CD4-positive, alpha-beta T cell (primary cell): ENCODE measurements around the gene RPS15. TPM values are rescaled to one million over a fixed set of nuclear protein-coding genes. Genes with fewer than 3 reads are reported as not detected.
"Not testable (repeated sequence)": the region's sequence is repeated elsewhere in the genome, so short reads cannot be mapped to it uniquely, and the experiment has no call there.

Experiments used
- ATAC-seq: fragments of 200-7000 bp; cut with Tn5 transposase; one replicate; pipeline ENCODE4 v1.10.0; 2022; ENCODE audit warnings: mild to moderate bottlenecking; ENCODE audit not compliant: poor library complexity
- CTCF ChIA-PET: fragments of 350-600 bp; sonication (Branson Sonifier 250); formaldehyde crosslinking; loops from one replicate; lab custom pipeline; 2021; ENCODE audit warnings: antibody characterized with exemption, inconsistent platforms; lab: Charles Lee
- POLR2A ChIA-PET: fragments of 350-600 bp; sonication (Branson Sonifier 250); formaldehyde crosslinking; loops from one replicate; lab custom pipeline; 2021; ENCODE audit warnings: antibody characterized with exemption, inconsistent platforms; lab: Charles Lee
- DNase-seq, 14 experiments: peaks; one replicate each; pipeline ENCODE4 v3.0.0-alpha.2; 2013 to 2020; ENCODE audit warnings: mixed read lengths in 2 of 14
- H3K27ac ChIP-seq, 2 donors: one replicate each; pipeline versions ENCODE4 v1.5.1 to v1.7.0; 2013; ENCODE audit warnings: low read length in 2 of 2, low read depth in 1 of 2, mild to moderate bottlenecking in 1 of 2
- H3K27me3 ChIP-seq, 2 experiments: 1 replicate in 1 of 2; 2 replicates in 1 of 2; pipeline versions ENCODE4 v1.6.1 to v1.7.0; 2013; ENCODE audit warnings: low read length in 2 of 2, control low read depth in 1 of 2, mild to moderate bottlenecking in 1 of 2, moderate library complexity in 1 of 2; ENCODE audit not compliant: insufficient read depth in 2 of 2, control insufficient read depth in 1 of 2
- H3K36me3 ChIP-seq: one replicate; pipeline ENCODE4 v1.6.1; 2013; ENCODE audit warnings: low read length, control low read depth; ENCODE audit not compliant: insufficient read depth
- H3K4me1 ChIP-seq: one replicate; pipeline ENCODE4 v1.6.1; 2013; ENCODE audit warnings: low read length, control low read depth; ENCODE audit not compliant: insufficient read depth
- H3K4me3 ChIP-seq: one replicate; pipeline ENCODE4 v1.5.1; 2013; ENCODE audit warnings: mild to moderate bottlenecking, low read length, moderate library complexity
- H3K9me3 ChIP-seq, 2 experiments: 1 replicate in 1 of 2; 2 replicates in 1 of 2; pipeline versions ENCODE4 v1.6.1 to v1.7.0; 2013; ENCODE audit warnings: low read length in 2 of 2, mild to moderate bottlenecking in 2 of 2, control low read depth in 1 of 2, moderate library complexity in 1 of 2; ENCODE audit not compliant: control insufficient read depth in 1 of 2, insufficient read depth in 1 of 2
- H3K27ac Mint-ChIP-seq: one replicate; pipeline ENCODE4 v1.8.0; 2020; ENCODE audit warnings: mixed read lengths
- H3K27me3 Mint-ChIP-seq: one replicate; pipeline ENCODE4 v1.8.0; 2021; ENCODE audit warnings: mixed read lengths
- H3K36me3 Mint-ChIP-seq: one replicate; pipeline ENCODE4 v1.8.0; 2021; ENCODE audit warnings: low read depth, mixed read lengths
- H3K4me1 Mint-ChIP-seq: one replicate; pipeline ENCODE4 v1.8.0; 2021; ENCODE audit warnings: low read depth, mixed read lengths
- H3K4me3 Mint-ChIP-seq: one replicate; pipeline ENCODE4 v1.8.0; 2020; ENCODE audit warnings: mild to moderate bottlenecking, mixed read lengths
- H3K9me3 Mint-ChIP-seq: one replicate; pipeline ENCODE4 v1.8.0; 2020; ENCODE audit warnings: mixed read lengths
- CTCF ChIP-seq: fragments of 200-600 bp; IDR thresholded peaks from one replicate; pipeline ENCODE4 v1.8.0; 2022; ENCODE audit warnings: antibody characterized with exemption, mild to moderate bottlenecking
- intact Hi-C, 2 experiments: fragments of 100-400 bp; cut with DNase I in 1 of 2; cut with micrococcal nuclease in 1 of 2; formaldehyde crosslinking; loops; one replicate each; pipeline versions ENCODE4 v1.15.1 to v1.9.0; 2023 to 2025; cut with DNase I, micrococcal nuclease
- total RNA-seq, 174 experiments: library from RNA in 2 of 174; stranded (reverse) in 2 of 174; gene quantifications; one replicate each; pipeline ENCODE4 v1.2.3 and lab custom pipeline; 2021 to 2026

Gene RPS15
- total RNA-seq, 2 experiments from 2014 or later: 2,193 to 2,200 TPM

- DNase-seq: no peak
- Mint-ChIP-seq H3K27me3 (no peaks in the 10 kb centered on the region), H3K27ac (no peak overlapping the region), H3K4me1 (peaks cover 11% of the 10 kb centered on the region), H3K36me3 (peaks cover 47% of the 10 kb centered on the region), H3K9me3 (no peaks in the 10 kb centered on the region), H3K4me3 (no peak overlapping the region)
- no peak for ATAC-seq
- Histone ChIP-seq H3K36me3 (peaks cover 49% of the 10 kb centered on the region), H3K27me3 (no peaks in the 10 kb centered on the region), H3K4me1 (peaks cover 23% of the 10 kb centered on the region), H3K27ac (no peak overlapping the region), H3K9me3 (no peaks in the 10 kb centered on the region), H3K4me3 (no peak overlapping the region)
- intact Hi-C loops: loop anchor here (5.0 kb wide), 2 partner anchors 77 to 158 kb away; partner anchors contain the start of genes ADAMTSL5 (in 1 of the 2) and FAM174C (in 1 of the 2)
- POLR2A ChIA-PET: no interaction called here
- TF ChIP-seq CTCF: no peak
- CTCF ChIA-PET: no interaction called here
Measured at GRCh38 chr19:1435378-1435989, 2.7 kb upstream of the RPS15 start.

GRCh38 chr19:1437609-1438008 is 587 bp upstream of the RPS15 start:
- H3K27ac ChIP-seq: no peak overlapping the region
- ChIA-PET POLR2A (interaction anchor here (0.9 to 1.4 kb wide), 2 partner anchors 29 to 54 kb away, joined by 3 read pairs; no protein-coding TSS in a partner anchor), CTCF (interaction anchor here (1.0 kb wide), 1 partner anchor 13 kb away, joined by 3 read pairs; no protein-coding TSS in a partner anchor)
- peaks cover 62% of the 10 kb centered on the region for H3K36me3 Mint-ChIP-seq
- peak overlapping the region; percentile 92 for H3K27ac Mint-ChIP-seq
- H3K36me3 ChIP-seq: peaks cover 54% of the 10 kb centered on the region
- intact Hi-C loops: loop anchor here (1.0 to 5.0 kb wide), 5 partner anchors 30 to 160 kb away; partner anchors contain the start of genes ADAMTSL5 (in 2 of the 2), DAZAP1 (in 2 of the 2), C19orf25 (in 1 of the 2) and FAM174C (in 1 of the 2)
- TF ChIP-seq CTCF: no peak
- H3K27me3 Mint-ChIP-seq: no peaks in the 10 kb centered on the region
- peaks cover 23% of the 10 kb centered on the region for H3K4me1 Mint-ChIP-seq
- H3K4me1 ChIP-seq: peaks cover 32% of the 10 kb centered on the region
- H3K4me3 Mint-ChIP-seq: peak overlapping the region; percentile 100
- no peaks in the 10 kb centered on the region for H3K27me3 ChIP-seq
- no peak for ATAC-seq
- H3K4me3 ChIP-seq: no peak overlapping the region
- no peaks in the 10 kb centered on the region for H3K9me3 ChIP-seq
- no peak for DNase-seq
- no peaks in the 10 kb centered on the region for H3K9me3 Mint-ChIP-seq

GRCh38 chr19:1438933-1439354 is 748 bp downstream of the RPS15 start:
- intact Hi-C loops: loop anchor here (1.0 to 5.0 kb wide), 5 partner anchors 32 to 162 kb away; partner anchors contain the start of genes ADAMTSL5 (in 2 of the 2), DAZAP1 (in 2 of the 2), C19orf25 (in 1 of the 2) and FAM174C (in 1 of the 2)
- Mint-ChIP-seq H3K27ac (peak overlapping the region; percentile 92), H3K27me3 (no peaks in the 10 kb centered on the region), H3K9me3 (no peaks in the 10 kb centered on the region), H3K36me3 (peaks cover 60% of the 10 kb centered on the region), H3K4me1 (peaks cover 25% of the 10 kb centered on the region), H3K4me3 (peak overlapping the region; percentile 100)
- DNase-seq (no peak), ATAC-seq (no peak)
- H3K27me3 ChIP-seq: no peaks in the 10 kb centered on the region
- H3K36me3 ChIP-seq: peaks cover 42% of the 10 kb centered on the region
- TF ChIP-seq CTCF: no peak
- CTCF ChIA-PET: no interaction called here
- peak overlapping the region; percentile 96 for H3K4me3 ChIP-seq
- H3K4me1 ChIP-seq: peaks cover 32% of the 10 kb centered on the region
- no peaks in the 10 kb centered on the region for H3K9me3 ChIP-seq
- H3K27ac ChIP-seq: peak overlapping the region; percentile 83 to 90
- POLR2A ChIA-PET: interaction anchor here (0.9 kb wide), 1 partner anchor 56 kb away, joined by 4 read pairs; no protein-coding TSS in a partner anchor

- H3K9me3 ChIP-seq, H3K27me3 ChIP-seq, H3K27ac ChIP-seq, ATAC-seq, H3K9me3 Mint-ChIP-seq, H3K27me3 Mint-ChIP-seq, CTCF ChIA-PET: not testable (repeated sequence)
- Histone ChIP-seq H3K4me1 (peaks cover 36% of the 10 kb centered on the region), H3K4me3 (peak overlapping the region; percentile 96), H3K36me3 (peaks cover 34% of the 10 kb centered on the region)
- intact Hi-C loops: loop anchor here (2.0 to 5.0 kb wide), 4 partner anchors 39 to 162 kb away; partner anchors contain the start of genes ADAMTSL5 (in 2 of the 2), C19orf25 (in 1 of the 2) and FAM174C (in 1 of the 2)
- peaks cover 60% of the 10 kb centered on the region for H3K36me3 Mint-ChIP-seq
- H3K4me3 Mint-ChIP-seq: peak overlapping the region; percentile 100
- POLR2A ChIA-PET: interaction anchor here (0.9 to 1.2 kb wide), 2 partner anchors 29 to 57 kb away, joined by 3 to 4 read pairs; no protein-coding TSS in a partner anchor
- DNase-seq: peak in 1 of 14 experiments; percentile 51
- peaks cover 25% of the 10 kb centered on the region for H3K4me1 Mint-ChIP-seq
- H3K27ac Mint-ChIP-seq: peak overlapping the region; percentile 92
Measured at GRCh38 chr19:1439525-1440417, 1.6 kb downstream of the RPS15 start.
